ENCODE measurements around the gene TBX4. TPM values are rescaled to one million over a fixed set of nuclear protein-coding genes. Genes with fewer than 3 reads are reported as not detected.
"Not testable (repeated sequence)": the region's sequence is repeated elsewhere in the genome, so short reads cannot be mapped to it uniquely, and the experiment has no call there.

The TBX4 gene
- total RNA-seq, 1 donor from 2014 or later = 56.6 TPM

GRCh38 chr17:61488878-61489718 is 36.9 kb downstream of the TBX4 start:
- H3K9me3 Mint-ChIP-seq = no peaks in the 10 kb centered on the region
- TF ChIP-seq CTCF (IDR thresholded peaks at IDR 0.05; ENCODE audit: unreplicated experiment) = no peak
- DNase-seq (ENCODE audit: low spot score in 2 of 2, unreplicated experiment in 2 of 2) = no peak
- H3K4me3 Mint-ChIP-seq = no peak overlapping the region
- peaks cover 62% of the 10 kb centered on the region for H3K4me1 Mint-ChIP-seq
- H3K36me3 Mint-ChIP-seq = no peaks in the 10 kb centered on the region
- H3K27me3 Mint-ChIP-seq (ENCODE audit: low read depth) = no peaks in the 10 kb centered on the region
- peak overlapping the region; percentile 69 for H3K27ac Mint-ChIP-seq

- DNase-seq (ENCODE audit: low spot score in 2 of 2, unreplicated experiment in 2 of 2) = no peak
- Mint-ChIP-seq H3K4me3 (no peak overlapping the region), H3K9me3 (no peaks in the 10 kb centered on the region), H3K4me1 (peaks cover 67% of the 10 kb centered on the region), H3K27me3 (ENCODE audit: low read depth) (no peaks in the 10 kb centered on the region), H3K27ac (peak overlapping the region; percentile 42), H3K36me3 (no peaks in the 10 kb centered on the region)
- TF ChIP-seq CTCF (IDR thresholded peaks at IDR 0.05; ENCODE audit: unreplicated experiment) = no peak
Measured at GRCh38 chr17:61489719-61490490, 37.7 kb downstream of the TBX4 start.

GRCh38 chr17:61490540-61490975 is 38.3 kb downstream of the TBX4 start:
- DNase-seq (ENCODE audit: low spot score in 2 of 2, unreplicated experiment in 2 of 2) = no peak
- Mint-ChIP-seq H3K36me3 (no peaks in the 10 kb centered on the region), H3K9me3 (no peaks in the 10 kb centered on the region), H3K27ac (peak overlapping the region; percentile 6), H3K4me3 (no peak overlapping the region), H3K27me3 (ENCODE audit: low read depth) (no peaks in the 10 kb centered on the region), H3K4me1 (peaks cover 67% of the 10 kb centered on the region)
- no peak for TF ChIP-seq CTCF (IDR thresholded peaks at IDR 0.05; ENCODE audit: unreplicated experiment)

GRCh38 chr17:61491981-61492380 is 39.8 kb downstream of the TBX4 start:
- Mint-ChIP-seq H3K9me3 (no peaks in the 10 kb centered on the region), H3K27ac (no peak overlapping the region), H3K4me1 (peaks cover 68% of the 10 kb centered on the region), H3K36me3 (no peaks in the 10 kb centered on the region), H3K27me3 (ENCODE audit: low read depth) (no peaks in the 10 kb centered on the region), H3K4me3 (no peak overlapping the region)
- no peak for TF ChIP-seq CTCF (IDR thresholded peaks at IDR 0.05; ENCODE audit: unreplicated experiment)
- DNase-seq (ENCODE audit: low spot score in 2 of 2, unreplicated experiment in 2 of 2) = no peak

GRCh38 chr17:61492759-61493526 is 40.7 kb downstream of the TBX4 start:
- H3K9me3 Mint-ChIP-seq = no peaks in the 10 kb centered on the region
- H3K36me3 Mint-ChIP-seq = no peaks in the 10 kb centered on the region
- no peak for DNase-seq (ENCODE audit: low spot score in 2 of 2, unreplicated experiment in 2 of 2)
- H3K4me3 Mint-ChIP-seq = no peak overlapping the region
- no peaks in the 10 kb centered on the region for H3K27me3 Mint-ChIP-seq (ENCODE audit: low read depth)
- no peak for TF ChIP-seq CTCF (IDR thresholded peaks at IDR 0.05; ENCODE audit: unreplicated experiment)
- H3K27ac Mint-ChIP-seq = peak overlapping the region; percentile 50
- peaks cover 64% of the 10 kb centered on the region for H3K4me1 Mint-ChIP-seq

GRCh38 chr17:61493830-61494324 is 41.7 kb downstream of the TBX4 start:
- peak overlapping the region; percentile 80 for H3K27ac Mint-ChIP-seq
- not testable (repeated sequence) for H3K4me3 Mint-ChIP-seq; H3K9me3 Mint-ChIP-seq; DNase-seq (ENCODE audit: low spot score in 2 of 2, unreplicated experiment in 2 of 2); H3K36me3 Mint-ChIP-seq; H3K27me3 Mint-ChIP-seq (ENCODE audit: low read depth)
- H3K4me1 Mint-ChIP-seq = peaks cover 62% of the 10 kb centered on the region
